MM.1S (cell line): ENCODE data around the gene HSD17B10.

Experiments
- DNase-seq: peaks from one replicate; pipeline ENCODE4 v3.0.0-alpha.2; 2015
- H2AFZ ChIP-seq: fragments of 300-600 bp; sonication (generic); 2 replicates; pipeline ENCODE4 v1.6.0; 2016; ENCODE audit warnings: antibody characterized with exemption, low read length
- H3F3A ChIP-seq: fragments of 300-600 bp; sonication (generic); 2 replicates; pipeline ENCODE4 v1.6.1; 2016; ENCODE audit warnings: mild to moderate bottlenecking, antibody characterized with exemption, low read length, moderate library complexity, mixed read lengths; ENCODE audit not compliant: insufficient read depth
- H3K27ac ChIP-seq: fragments of 300-600 bp; sonication (generic); 2 replicates; pipeline ENCODE4 v1.5.1; 2016; ENCODE audit warnings: mild to moderate bottlenecking, low read length
- H3K27me3 ChIP-seq: fragments of 300-600 bp; sonication (generic); replicated peaks from 2 replicates; pipeline ENCODE4 v1.6.0; 2016; ENCODE audit warnings: low read length; ENCODE audit not compliant: insufficient read depth
- H3K36me3 ChIP-seq: fragments of 300-600 bp; sonication (generic); replicated peaks from 2 replicates; pipeline ENCODE4 v1.6.1; 2016; ENCODE audit warnings: mild to moderate bottlenecking, low read length, mixed read lengths; ENCODE audit not compliant: insufficient read depth
- H3K4me1 ChIP-seq: fragments of 300-600 bp; sonication (generic); 2 replicates; pipeline ENCODE4 v1.6.1; 2016; ENCODE audit warnings: low read length, mixed read lengths
- H3K4me2 ChIP-seq: fragments of 300-600 bp; sonication (generic); 2 replicates; pipeline ENCODE4 v1.6.0; 2016; ENCODE audit warnings: low read depth, low read length
- H3K4me3 ChIP-seq: fragments of 300-600 bp; sonication (generic); 2 replicates; pipeline ENCODE4 v1.5.1; 2016; ENCODE audit warnings: low read length, mixed read lengths
- H3K79me2 ChIP-seq: fragments of 300-600 bp; sonication (generic); 2 replicates; pipeline ENCODE4 v1.6.1; 2016; ENCODE audit warnings: mixed run types, low read length, mixed read lengths
- H3K9ac ChIP-seq: fragments of 300-600 bp; sonication (generic); 2 replicates; pipeline ENCODE4 v1.6.1; 2016; ENCODE audit warnings: low read length, mixed read lengths
- H3K9me2 ChIP-seq: fragments of 300-600 bp; sonication (generic); replicated peaks from 2 replicates; pipeline ENCODE4 v1.6.1; 2016; ENCODE audit warnings: mild to moderate bottlenecking, low read length, mixed read lengths; ENCODE audit not compliant: insufficient read depth
- H3K9me3 ChIP-seq: fragments of 300-600 bp; sonication (generic); replicated peaks from 2 replicates; pipeline ENCODE4 v1.6.1; 2016; ENCODE audit warnings: mild to moderate bottlenecking, low read length, mixed read lengths; ENCODE audit not compliant: insufficient read depth
- H4K20me1 ChIP-seq: fragments of 300-600 bp; sonication (generic); 2 replicates; pipeline ENCODE4 v1.6.1; 2016; ENCODE audit warnings: mild to moderate bottlenecking, low read length, moderate library complexity, mixed read lengths; ENCODE audit not compliant: insufficient read depth
- CTCF ChIP-seq: fragments of 300-600 bp; sonication (generic); IDR thresholded peaks from 2 replicates; pipeline ENCODE4 v1.5.1; 2016; ENCODE audit warnings: antibody characterized with exemption, low read length, mixed read lengths
- EZH2 ChIP-seq: fragments of 300-600 bp; sonication (generic); optimal IDR thresholded peaks from 2 replicates; pipeline ENCODE3; 2017; ENCODE audit warnings: low read depth, mild to moderate bottlenecking, antibody characterized with exemption, low read length, mixed read lengths
- EZH2phosphoT487 ChIP-seq: fragments of 300-600 bp; sonication (generic); IDR thresholded peaks from 2 replicates; pipeline ENCODE4 v1.6.1; 2018; ENCODE audit warnings: antibody characterized with exemption, low read length

HSD17B10 gene

DNA sequence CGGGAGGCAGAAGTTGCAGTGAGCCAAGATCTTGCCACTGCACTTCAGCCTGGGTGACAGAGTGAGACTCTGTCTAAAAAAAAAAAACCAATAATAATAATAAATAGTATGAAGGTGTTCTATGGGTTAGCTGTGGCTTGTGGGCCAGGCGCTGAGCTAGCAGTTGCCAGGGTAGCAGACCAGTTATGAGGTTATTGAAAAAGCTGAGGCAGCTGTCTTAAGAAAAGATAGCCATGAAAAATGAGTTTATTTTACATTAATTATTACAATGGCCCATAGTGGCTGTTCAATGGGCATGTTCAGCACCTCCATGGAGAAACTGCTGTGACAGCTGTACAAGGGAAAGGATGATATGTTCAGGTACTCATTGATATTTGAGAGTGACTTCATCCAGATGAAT, 13.3 kb upstream of the HSD17B10 start:
- Histone ChIP-seq H3F3A (no peaks in the 10 kb centered on the region), H4K20me1 (no peaks in the 10 kb centered on the region), H3K4me3 (no peak overlapping the region), H2AFZ (no peak overlapping the region), H3K27me3 (no peaks in the 10 kb centered on the region), H3K4me2 (no peak overlapping the region), H3K4me1 (no peaks in the 10 kb centered on the region), H3K36me3 (no peaks in the 10 kb centered on the region), H3K79me2 (no peaks in the 10 kb centered on the region), H3K9ac (no peak overlapping the region), H3K27ac (no peak overlapping the region), H3K9me2 (no peaks in the 10 kb centered on the region), H3K9me3 (no peaks in the 10 kb centered on the region)
- DNase-seq, result no peak
- TF ChIP-seq EZH2phosphoT487 (no peak), CTCF (no peak), EZH2 (no peak)

DNA sequence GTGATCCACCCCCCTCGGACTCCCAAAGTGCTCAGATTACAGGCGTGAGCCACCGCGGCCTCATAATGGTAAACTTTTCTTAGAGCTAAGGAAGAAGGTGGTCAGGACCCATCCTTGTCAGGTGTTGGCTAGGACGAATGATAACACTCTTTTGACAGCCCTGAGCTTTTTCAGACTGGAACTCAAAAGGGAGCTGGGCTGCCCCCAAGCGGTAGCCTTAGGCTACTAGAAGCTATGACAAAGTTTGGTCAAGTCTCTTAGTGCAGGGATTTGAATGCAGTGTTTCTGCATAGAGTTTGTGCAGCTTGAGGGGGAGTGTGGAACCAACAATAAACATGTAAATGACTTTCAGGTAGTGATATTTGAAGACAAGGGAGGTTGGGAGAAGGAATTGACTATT, 11.8 kb upstream of the HSD17B10 start:
- TF ChIP-seq EZH2, result no peak
- peak; percentile 63 for TF ChIP-seq CTCF
- TF ChIP-seq EZH2phosphoT487, result no peak
- Histone ChIP-seq H3K4me2 (no peak overlapping the region), H3K4me3 (no peak overlapping the region), H3K9me2 (no peaks in the 10 kb centered on the region), H4K20me1 (no peaks in the 10 kb centered on the region), H3F3A (no peaks in the 10 kb centered on the region), H3K27ac (no peak overlapping the region), H2AFZ (no peak overlapping the region), H3K4me1 (0 out of 2 replicates have a peak, but pooled peaks cover 3% of the 10 kb centered on the region), H3K9ac (no peak overlapping the region), H3K79me2 (no peaks in the 10 kb centered on the region), H3K36me3 (no peaks in the 10 kb centered on the region), H3K27me3 (no peaks in the 10 kb centered on the region), H3K9me3 (no peaks in the 10 kb centered on the region)
- DNase-seq, result peak; percentile 46

DNA sequence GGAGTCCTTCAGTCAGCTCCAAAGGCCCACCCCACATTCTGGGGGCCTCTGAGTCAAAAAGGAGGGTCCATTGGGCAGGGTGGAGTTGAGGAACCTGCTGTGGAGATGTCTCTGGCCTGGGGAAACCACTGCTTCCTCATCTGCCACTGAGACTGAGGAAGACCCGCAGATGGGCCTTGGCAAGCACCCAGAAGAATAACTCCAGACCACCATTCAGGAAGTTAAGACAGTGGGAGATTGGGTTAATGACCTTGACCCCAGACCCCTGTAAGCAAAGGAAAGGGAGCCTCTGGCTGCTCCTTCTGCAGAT, 8.1 kb upstream of the HSD17B10 start:
- no peaks in the 10 kb centered on the region for H3K9me3 ChIP-seq
- H3K79me2 ChIP-seq, result no peaks in the 10 kb centered on the region
- DNase-seq, result no peak
- H3K27me3 ChIP-seq, result no peaks in the 10 kb centered on the region
- no peak overlapping the region for H3K27ac ChIP-seq
- TF ChIP-seq CTCF (no peak), EZH2phosphoT487 (no peak), EZH2 (no peak)
- H3K4me2 ChIP-seq, result peak overlapping the region; percentile 86
- H3K4me3 ChIP-seq, result peak overlapping the region; percentile 63
- H3K9me2 ChIP-seq, result no peaks in the 10 kb centered on the region
- 0 out of 2 replicates have a peak, but pooled peaks cover 3% of the 10 kb centered on the region for H3K4me1 ChIP-seq
- no peaks in the 10 kb centered on the region for H3K36me3 ChIP-seq
- peak overlapping the region; percentile 67 for H2AFZ ChIP-seq
- no peaks in the 10 kb centered on the region for H4K20me1 ChIP-seq
- H3K9ac ChIP-seq, result peak overlapping the region; percentile 49; the same call in 1 of the 2 replicates
- no peaks in the 10 kb centered on the region for H3F3A ChIP-seq
